Measurements from ENCODE around the gene FAM20A.
A peak's percentile ranks its signal among the peaks of the same experiment; 100 is the strongest.

The FAM20A gene

DNA sequence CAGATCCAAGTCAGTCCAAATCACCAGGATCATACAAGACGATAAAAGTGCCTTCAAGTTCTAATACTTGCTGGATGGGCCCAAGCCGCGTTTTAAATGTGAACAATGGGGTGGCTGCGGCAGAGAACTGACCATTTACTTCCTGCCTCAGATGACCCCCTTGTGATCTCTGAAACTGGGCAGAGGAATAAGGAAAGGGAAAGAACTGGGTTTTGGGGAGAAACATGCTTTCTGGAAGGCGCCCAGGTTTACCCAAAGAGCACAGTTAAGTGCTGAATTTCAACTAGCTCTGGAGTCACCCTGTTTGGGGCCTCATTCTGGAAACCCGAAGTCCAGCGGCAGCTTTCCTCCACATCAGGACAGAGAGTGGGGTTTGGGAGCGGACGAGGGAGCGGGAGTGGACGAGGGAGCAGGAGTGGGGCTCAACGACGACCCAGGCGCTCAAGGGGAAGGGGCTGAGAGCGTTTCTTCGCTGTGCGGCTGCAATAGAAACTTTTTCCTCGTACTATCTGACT, 1.6 kb downstream of the FAM20A start:
- peaks cover 4 to 6% of the 10 kb centered on the region in 2 donors for H3K4me1 ChIP-seq (ENCODE audit: control insufficient read depth in 2 of 2, insufficient read depth in 2 of 2, low read length in 2 of 2)
- no peaks in the 10 kb centered on the region for H3K9me3 ChIP-seq (ENCODE audit: control insufficient read depth in 2 of 2, low read length in 2 of 2)
- peak overlapping the region; percentile 58 to 60 for H3K4me3 ChIP-seq (ENCODE audit: low read length in 2 of 2)
- H3K36me3 ChIP-seq (ENCODE audit: control insufficient read depth in 2 of 2, insufficient read depth in 2 of 2, low read length in 2 of 2): no peaks in the 10 kb centered on the region
- H3K9ac ChIP-seq (ENCODE audit: low read depth in 1 of 2, low read length in 2 of 2): peak overlapping the region; percentile 41 to 53
- peak overlapping the region; percentile 42 to 43 for H3K27ac ChIP-seq (ENCODE audit: low read depth in 2 of 2, low read length in 2 of 2)
- peaks cover 24 to 34% of the 10 kb centered on the region in 2 donors for H3K27me3 ChIP-seq (ENCODE audit: control insufficient read depth in 2 of 2, insufficient read depth in 2 of 2, low read length in 2 of 2)

DNA sequence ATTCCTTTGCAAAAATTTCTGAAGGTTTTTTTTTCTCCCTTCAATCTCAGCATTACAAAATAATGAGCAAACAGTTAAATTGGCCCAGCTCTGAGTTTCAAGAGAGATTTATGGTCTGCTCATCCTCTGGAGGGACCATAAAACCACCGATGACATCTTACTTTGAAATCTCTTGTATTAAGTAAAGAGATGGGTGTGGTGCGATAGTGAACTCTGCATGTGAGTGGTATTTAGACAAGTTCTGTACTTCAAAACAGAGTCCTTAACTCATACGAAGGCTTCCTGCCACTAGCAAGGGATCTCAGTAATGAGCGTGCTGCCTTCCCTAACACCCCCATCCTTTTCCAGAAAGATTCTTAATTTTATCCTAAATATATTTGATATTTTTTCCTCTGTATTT, 2.1 kb downstream of the FAM20A start:
- Histone ChIP-seq H3K36me3 (ENCODE audit: control insufficient read depth in 2 of 2, insufficient read depth in 2 of 2, low read length in 2 of 2) (no peaks in the 10 kb centered on the region), H3K27ac (ENCODE audit: low read depth in 2 of 2, low read length in 2 of 2) (peak overlapping the region in 1 of 2 donors; percentile 42), H3K27me3 (ENCODE audit: control insufficient read depth in 2 of 2, insufficient read depth in 2 of 2, low read length in 2 of 2) (peaks cover 27 to 34% of the 10 kb centered on the region in 2 donors), H3K4me3 (ENCODE audit: low read length in 2 of 2) (peak overlapping the region in 1 of 2 donors; percentile 32), H3K9ac (ENCODE audit: low read depth in 1 of 2, low read length in 2 of 2) (no peak overlapping the region), H3K4me1 (ENCODE audit: control insufficient read depth in 2 of 2, insufficient read depth in 2 of 2, low read length in 2 of 2) (peaks cover 4 to 6% of the 10 kb centered on the region in 2 donors), H3K9me3 (ENCODE audit: control insufficient read depth in 2 of 2, low read length in 2 of 2) (no peaks in the 10 kb centered on the region)

DNA sequence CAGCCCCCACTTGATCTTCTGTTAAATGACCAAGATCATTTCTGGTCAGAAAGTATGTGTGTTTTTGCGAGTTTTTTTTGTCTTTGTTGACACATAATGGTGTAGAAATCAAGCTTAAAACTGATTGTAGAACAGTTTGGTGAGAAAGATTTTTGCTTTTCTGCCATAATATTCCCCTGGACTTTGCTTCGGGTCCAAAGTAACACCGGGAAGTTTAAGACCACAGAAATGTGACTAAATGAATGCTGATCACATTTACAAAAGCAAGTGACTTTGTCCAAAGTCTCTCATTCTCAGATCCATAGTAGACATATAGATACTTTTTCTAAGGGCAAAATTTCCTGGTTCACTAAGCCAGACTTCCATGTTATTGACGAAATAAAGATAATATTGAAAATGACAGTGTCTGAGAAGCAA, 2.6 kb downstream of the FAM20A start:
- no peak overlapping the region for H3K9ac ChIP-seq (ENCODE audit: low read depth in 1 of 2, low read length in 2 of 2)
- no peak overlapping the region for H3K4me3 ChIP-seq (ENCODE audit: low read length in 2 of 2)
- peaks cover 4 to 6% of the 10 kb centered on the region in 2 donors for H3K4me1 ChIP-seq (ENCODE audit: control insufficient read depth in 2 of 2, insufficient read depth in 2 of 2, low read length in 2 of 2)
- no peaks in the 10 kb centered on the region for H3K36me3 ChIP-seq (ENCODE audit: control insufficient read depth in 2 of 2, insufficient read depth in 2 of 2, low read length in 2 of 2)
- H3K27ac ChIP-seq (ENCODE audit: low read depth in 2 of 2, low read length in 2 of 2): no peak overlapping the region
- peaks cover 27 to 34% of the 10 kb centered on the region in 2 donors for H3K27me3 ChIP-seq (ENCODE audit: control insufficient read depth in 2 of 2, insufficient read depth in 2 of 2, low read length in 2 of 2)
- H3K9me3 ChIP-seq (ENCODE audit: control insufficient read depth in 2 of 2, low read length in 2 of 2): no peaks in the 10 kb centered on the region

DNA sequence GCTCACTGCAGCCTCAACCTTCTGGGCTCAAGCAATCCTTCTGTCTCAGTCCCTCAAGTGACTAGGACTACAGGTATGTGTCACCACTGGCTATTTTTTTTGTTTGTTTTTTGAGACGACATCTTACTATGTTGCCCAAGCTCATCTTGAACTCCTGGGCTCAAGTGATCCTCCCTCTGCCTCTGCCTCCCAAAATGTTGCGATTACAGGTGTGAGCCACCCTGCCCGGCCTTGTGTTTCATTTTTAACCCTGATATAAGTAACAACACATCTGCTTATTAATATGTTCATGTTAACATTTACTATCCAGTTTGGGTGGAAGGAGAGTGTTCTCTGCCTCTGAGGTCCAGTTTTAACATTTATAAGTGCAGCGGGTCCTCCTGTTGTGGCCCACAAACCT, 3.1 kb downstream of the FAM20A start:
- peaks cover 23 to 34% of the 10 kb centered on the region in 2 donors for H3K27me3 ChIP-seq (ENCODE audit: control insufficient read depth in 2 of 2, insufficient read depth in 2 of 2, low read length in 2 of 2)
- H3K4me1 ChIP-seq (ENCODE audit: control insufficient read depth in 2 of 2, insufficient read depth in 2 of 2, low read length in 2 of 2): peaks cover 4 to 6% of the 10 kb centered on the region in 2 donors
- H3K4me3 ChIP-seq (ENCODE audit: low read length in 2 of 2): no peak overlapping the region
- no peak overlapping the region for H3K27ac ChIP-seq (ENCODE audit: low read depth in 2 of 2, low read length in 2 of 2)
- H3K36me3 ChIP-seq (ENCODE audit: control insufficient read depth in 2 of 2, insufficient read depth in 2 of 2, low read length in 2 of 2): no peaks in the 10 kb centered on the region
- H3K9ac ChIP-seq (ENCODE audit: low read depth in 1 of 2, low read length in 2 of 2): no peak overlapping the region
- no peaks in the 10 kb centered on the region for H3K9me3 ChIP-seq (ENCODE audit: control insufficient read depth in 2 of 2, low read length in 2 of 2)

DNA sequence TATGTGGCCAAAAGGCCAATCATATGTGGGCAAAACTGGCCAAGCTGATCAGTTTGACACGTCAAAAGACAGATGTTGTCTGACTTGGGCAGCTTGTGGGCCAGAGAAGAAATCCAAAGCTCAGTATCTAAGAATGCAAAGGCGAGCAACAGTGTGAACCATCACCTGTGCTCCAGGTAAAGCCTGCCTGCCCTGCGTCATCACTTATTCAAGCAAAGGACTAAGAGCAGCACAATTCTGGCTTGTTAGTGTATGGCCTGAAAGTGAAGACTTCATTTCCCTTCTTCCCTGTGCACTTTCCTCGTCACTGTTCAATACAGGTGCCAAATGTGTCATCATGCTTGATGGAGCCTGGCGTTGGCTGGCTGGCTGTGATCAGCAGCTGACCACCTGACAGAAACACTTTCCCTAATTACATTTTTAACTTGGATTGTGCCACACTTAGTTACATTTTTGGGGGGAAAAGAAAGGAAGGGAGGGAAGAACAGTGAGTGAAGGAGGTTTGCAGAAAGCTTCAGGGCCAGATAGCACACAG, 4.7 kb downstream of the FAM20A start:
- Histone ChIP-seq H3K9ac (ENCODE audit: low read depth in 1 of 2, low read length in 2 of 2) (no peak overlapping the region), H3K9me3 (ENCODE audit: control insufficient read depth in 2 of 2, low read length in 2 of 2) (no peaks in the 10 kb centered on the region), H3K27me3 (ENCODE audit: control insufficient read depth in 2 of 2, insufficient read depth in 2 of 2, low read length in 2 of 2) (peaks cover 18 to 29% of the 10 kb centered on the region in 2 donors), H3K4me1 (ENCODE audit: control insufficient read depth in 2 of 2, insufficient read depth in 2 of 2, low read length in 2 of 2) (peaks cover 2 to 6% of the 10 kb centered on the region in 2 donors), H3K36me3 (ENCODE audit: control insufficient read depth in 2 of 2, insufficient read depth in 2 of 2, low read length in 2 of 2) (no peaks in the 10 kb centered on the region), H3K4me3 (ENCODE audit: low read length in 2 of 2) (no peak overlapping the region), H3K27ac (ENCODE audit: low read depth in 2 of 2, low read length in 2 of 2) (no peak overlapping the region)

DNA sequence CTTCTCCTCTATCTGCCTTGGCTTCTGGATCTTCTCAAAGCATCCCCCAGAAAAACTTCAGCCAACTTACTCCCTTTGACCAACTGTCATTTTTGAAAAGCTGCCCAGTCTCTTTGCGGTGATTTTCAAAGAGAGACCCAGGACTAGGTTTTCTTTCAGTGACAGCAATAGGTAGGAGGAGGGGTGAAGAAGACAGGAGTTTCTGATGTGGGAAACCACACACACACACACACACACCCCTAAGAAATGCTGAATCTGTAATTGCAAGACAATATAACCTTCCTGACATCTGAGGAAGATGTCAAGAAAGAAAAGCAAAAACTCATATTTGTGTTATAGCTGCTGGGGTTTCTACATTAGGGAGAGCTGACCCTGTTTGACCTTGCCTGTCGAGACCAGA, 5.2 kb downstream of the FAM20A start:
- Histone ChIP-seq H3K27me3 (ENCODE audit: control insufficient read depth in 2 of 2, insufficient read depth in 2 of 2, low read length in 2 of 2) (peaks cover 18 to 30% of the 10 kb centered on the region in 2 donors), H3K27ac (ENCODE audit: low read depth in 2 of 2, low read length in 2 of 2) (no peak overlapping the region), H3K9me3 (ENCODE audit: control insufficient read depth in 2 of 2, low read length in 2 of 2) (no peaks in the 10 kb centered on the region), H3K4me3 (ENCODE audit: low read length in 2 of 2) (no peak overlapping the region), H3K4me1 (ENCODE audit: control insufficient read depth in 2 of 2, insufficient read depth in 2 of 2, low read length in 2 of 2) (peaks cover 2 to 4% of the 10 kb centered on the region in 2 donors), H3K36me3 (ENCODE audit: control insufficient read depth in 2 of 2, insufficient read depth in 2 of 2, low read length in 2 of 2) (no peaks in the 10 kb centered on the region), H3K9ac (ENCODE audit: low read depth in 1 of 2, low read length in 2 of 2) (no peak overlapping the region)

DNA sequence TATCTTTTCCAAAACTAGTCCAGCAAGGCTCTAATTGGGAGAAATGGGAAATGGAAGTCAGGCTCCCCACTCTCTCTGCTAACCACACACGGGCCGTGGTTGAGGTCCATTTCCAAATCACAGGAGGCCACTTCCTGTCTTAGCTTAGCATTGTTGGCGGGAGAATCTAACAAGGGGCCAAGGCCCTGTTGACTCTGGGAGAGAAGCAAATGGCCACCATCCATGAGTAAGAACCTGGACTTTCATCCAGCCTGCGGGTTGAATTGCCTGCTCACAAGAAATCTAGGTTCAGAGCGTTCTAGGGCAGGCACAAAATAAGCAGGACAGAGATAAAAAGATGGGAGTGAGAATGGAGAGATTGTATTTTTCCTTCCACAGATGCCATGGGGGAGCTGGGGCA, 5.7 kb downstream of the FAM20A start:
- H3K36me3 ChIP-seq (ENCODE audit: control insufficient read depth in 2 of 2, insufficient read depth in 2 of 2, low read length in 2 of 2): no peaks in the 10 kb centered on the region
- no peaks in the 10 kb centered on the region for H3K9me3 ChIP-seq (ENCODE audit: control insufficient read depth in 2 of 2, low read length in 2 of 2)
- no peak overlapping the region for H3K27ac ChIP-seq (ENCODE audit: low read depth in 2 of 2, low read length in 2 of 2)
- peaks cover 18 to 30% of the 10 kb centered on the region in 2 donors for H3K27me3 ChIP-seq (ENCODE audit: control insufficient read depth in 2 of 2, insufficient read depth in 2 of 2, low read length in 2 of 2)
- no peak overlapping the region for H3K9ac ChIP-seq (ENCODE audit: low read depth in 1 of 2, low read length in 2 of 2)
- peaks cover 2 to 3% of the 10 kb centered on the region in 2 donors for H3K4me1 ChIP-seq (ENCODE audit: control insufficient read depth in 2 of 2, insufficient read depth in 2 of 2, low read length in 2 of 2)
- H3K4me3 ChIP-seq (ENCODE audit: low read length in 2 of 2): no peak overlapping the region

DNA sequence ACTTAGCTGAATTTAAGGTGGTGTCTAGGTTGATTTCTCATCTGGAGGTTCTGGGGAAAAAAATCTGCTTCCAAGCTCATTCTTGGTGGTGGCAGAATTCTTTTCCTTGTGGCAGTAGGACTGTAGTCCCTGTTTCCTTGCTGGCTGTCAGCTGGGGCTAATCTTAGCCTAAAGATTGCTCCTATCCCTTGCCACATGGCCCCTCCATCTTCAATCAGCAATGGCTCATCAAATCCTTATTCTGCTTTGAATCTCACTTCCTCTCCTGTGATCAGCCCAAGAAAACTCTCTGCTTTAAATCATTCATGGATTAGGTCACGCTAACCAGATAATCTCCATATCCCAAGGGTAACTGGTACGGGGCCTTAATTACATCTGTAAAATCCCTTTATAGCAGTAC, 6.6 kb downstream of the FAM20A start:
- Histone ChIP-seq H3K4me1 (ENCODE audit: control insufficient read depth in 2 of 2, insufficient read depth in 2 of 2, low read length in 2 of 2) (peaks cover 2% of the 10 kb centered on the region in 2 donors), H3K36me3 (ENCODE audit: control insufficient read depth in 2 of 2, insufficient read depth in 2 of 2, low read length in 2 of 2) (no peaks in the 10 kb centered on the region), H3K4me3 (ENCODE audit: low read length in 2 of 2) (no peak overlapping the region), H3K27me3 (ENCODE audit: control insufficient read depth in 2 of 2, insufficient read depth in 2 of 2, low read length in 2 of 2) (peaks cover 12 to 24% of the 10 kb centered on the region in 2 donors), H3K9ac (ENCODE audit: low read depth in 1 of 2, low read length in 2 of 2) (no peak overlapping the region), H3K9me3 (ENCODE audit: control insufficient read depth in 2 of 2, low read length in 2 of 2) (no peaks in the 10 kb centered on the region), H3K27ac (ENCODE audit: low read depth in 2 of 2, low read length in 2 of 2) (no peak overlapping the region)

DNA sequence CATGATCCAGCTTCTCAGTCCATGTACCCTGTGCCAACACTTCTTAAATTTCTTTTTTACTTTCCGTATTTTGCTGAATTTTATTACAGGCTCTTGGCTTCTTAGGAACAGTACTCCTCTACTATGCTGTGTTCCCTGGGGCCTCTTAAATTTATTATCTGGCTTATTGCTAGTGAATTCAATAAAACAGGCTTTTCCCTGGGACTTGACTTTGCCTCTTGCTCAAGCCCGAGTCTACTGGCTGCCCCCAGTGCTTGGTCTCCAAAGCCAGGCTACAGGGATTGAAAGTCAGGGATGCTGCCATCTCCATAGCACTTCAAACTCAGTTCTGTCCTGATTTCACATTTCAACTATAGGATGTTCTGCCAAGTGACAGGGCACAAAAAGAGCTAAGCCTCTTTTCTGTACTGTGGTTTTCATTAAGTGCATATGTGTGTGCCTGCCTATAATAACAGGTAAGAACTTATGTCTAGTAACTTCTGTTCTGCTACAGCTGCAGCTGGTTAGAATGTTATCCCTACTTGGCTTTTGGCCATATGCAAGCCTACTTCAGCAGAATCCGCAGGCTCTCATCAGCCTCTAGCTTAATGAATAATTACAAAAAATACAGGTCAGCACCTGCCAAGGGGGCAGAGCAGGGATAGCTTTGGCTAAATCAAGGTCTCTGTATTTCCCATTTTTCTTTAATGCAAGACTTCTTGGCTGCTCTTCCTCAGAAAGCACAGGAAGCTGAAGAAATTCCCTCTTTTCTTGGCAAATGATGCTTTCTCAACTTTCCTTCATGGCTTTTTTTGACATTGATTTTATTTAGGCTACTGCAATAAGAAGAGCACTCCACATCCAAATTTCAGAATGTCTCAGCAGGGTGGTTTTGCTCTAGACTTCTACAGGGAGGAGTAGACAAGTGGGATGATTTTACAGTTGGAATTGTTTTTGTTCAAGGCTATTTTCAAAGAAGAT, 8.2 kb downstream of the FAM20A start:
- H3K4me1 ChIP-seq (ENCODE audit: control insufficient read depth in 2 of 2, insufficient read depth in 2 of 2, low read length in 2 of 2): peaks cover 2% of the 10 kb centered on the region in 2 donors
- H3K9me3 ChIP-seq (ENCODE audit: control insufficient read depth in 2 of 2, low read length in 2 of 2): no peaks in the 10 kb centered on the region
- no peak overlapping the region for H3K4me3 ChIP-seq (ENCODE audit: low read length in 2 of 2)
- no peak overlapping the region for H3K9ac ChIP-seq (ENCODE audit: low read depth in 1 of 2, low read length in 2 of 2)
- peaks cover 10% of the 10 kb centered on the region in 2 donors for H3K27me3 ChIP-seq (ENCODE audit: control insufficient read depth in 2 of 2, insufficient read depth in 2 of 2, low read length in 2 of 2)
- H3K36me3 ChIP-seq (ENCODE audit: control insufficient read depth in 2 of 2, insufficient read depth in 2 of 2, low read length in 2 of 2): no peaks in the 10 kb centered on the region
- H3K27ac ChIP-seq (ENCODE audit: low read depth in 2 of 2, low read length in 2 of 2): no peak overlapping the region

DNA sequence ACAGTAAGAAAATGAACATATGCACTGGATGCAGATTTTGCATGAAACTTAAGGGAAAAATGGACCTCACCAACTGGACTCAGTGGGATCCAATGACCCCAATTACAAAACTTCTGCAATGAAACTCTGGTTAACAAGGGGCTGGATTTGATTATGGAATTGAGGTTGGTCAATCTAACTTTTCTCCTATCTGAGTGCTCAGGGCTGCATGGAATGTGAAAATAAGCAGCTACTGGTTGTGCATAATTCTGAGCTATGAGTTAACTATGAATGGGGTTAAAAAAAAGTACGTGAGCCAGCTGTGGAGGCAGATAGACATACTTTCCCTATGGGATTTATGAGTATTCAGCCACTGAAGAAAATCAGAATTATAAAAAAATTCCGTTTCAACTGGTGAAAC, 9.2 kb downstream of the FAM20A start:
- no peak overlapping the region for H3K27ac ChIP-seq (ENCODE audit: low read depth in 2 of 2, low read length in 2 of 2)
- no peaks in the 10 kb centered on the region for H3K9me3 ChIP-seq (ENCODE audit: control insufficient read depth in 2 of 2, low read length in 2 of 2)
- no peak overlapping the region for H3K4me3 ChIP-seq (ENCODE audit: low read length in 2 of 2)
- peaks cover 10% of the 10 kb centered on the region in 2 donors for H3K27me3 ChIP-seq (ENCODE audit: control insufficient read depth in 2 of 2, insufficient read depth in 2 of 2, low read length in 2 of 2)
- H3K36me3 ChIP-seq (ENCODE audit: control insufficient read depth in 2 of 2, insufficient read depth in 2 of 2, low read length in 2 of 2): no peaks in the 10 kb centered on the region
- H3K9ac ChIP-seq (ENCODE audit: low read depth in 1 of 2, low read length in 2 of 2): no peak overlapping the region
- peaks cover 2% of the 10 kb centered on the region in 2 donors for H3K4me1 ChIP-seq (ENCODE audit: control insufficient read depth in 2 of 2, insufficient read depth in 2 of 2, low read length in 2 of 2)
